Measurements from ENCODE around the gene INHA.

GRCh38 chr2:219557320-219557719, 14.8 kb upstream of the INHA start:
- TF ChIP-seq CTCF (IDR thresholded peaks at IDR 0.05) (no peak), POLR2A (IDR thresholded peaks at IDR 0.05) (no peak)

Data from lower leg skin (tissue), 3 donors.